Astrocyte of the cerebellum (primary cell): Measurements from ENCODE around the gene GPR33.
A peak's percentile ranks its signal among the peaks of the same experiment; 100 is the strongest.
"Not testable (repeated sequence)": the region's sequence is repeated elsewhere in the genome, so short reads cannot be mapped to it uniquely, and the experiment has no call there.

Source experiments
- DNase-seq: peaks from one replicate; pipeline ENCODE4 v3.0.0-alpha.2; 2011; ENCODE audit warnings: low read depth
- H3K4me3 ChIP-seq: 2 replicates; pipeline ENCODE4 v1.5.1; 2011; ENCODE audit warnings: mild to moderate bottlenecking, low read depth, low read length, moderate library complexity
- in situ Hi-C: cut with HindIII; loops from 2 replicates; pipeline ENCODE4 v1.10.0; 2017; ENCODE audit warnings: low sequenced_read_pairs
- TF ChIP-seq, protein P1 (sequence below): IDR thresholded peaks from 2 replicates; pipeline ENCODE4 v1.5.1; 2012; ENCODE audit warnings: low read length, low read depth, moderate library complexity, mild to moderate bottlenecking; ENCODE audit errors: missing control alignments

GPR33 gene

DNA sequence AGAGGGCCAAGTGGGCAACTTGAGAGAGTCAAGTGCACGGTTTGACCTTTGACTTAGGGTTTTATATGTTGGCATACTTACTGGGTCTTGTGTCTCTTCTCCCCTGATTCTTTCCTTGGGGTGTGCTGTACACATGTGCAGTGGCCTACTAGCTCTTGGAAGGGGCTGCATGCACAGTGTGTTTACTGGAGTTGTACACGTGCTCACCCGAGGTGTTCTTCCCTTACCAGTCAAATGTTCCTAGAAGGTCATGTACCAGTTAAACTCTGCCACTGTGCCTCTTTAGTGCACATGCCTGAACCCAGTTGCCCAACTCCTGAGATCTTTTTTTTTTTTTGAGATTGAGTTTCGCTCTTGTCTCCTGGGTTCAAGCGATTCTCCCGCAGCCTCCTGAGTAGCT is 21.3 kb downstream of the GPR33 start:
- TF ChIP-seq, protein P1, sequence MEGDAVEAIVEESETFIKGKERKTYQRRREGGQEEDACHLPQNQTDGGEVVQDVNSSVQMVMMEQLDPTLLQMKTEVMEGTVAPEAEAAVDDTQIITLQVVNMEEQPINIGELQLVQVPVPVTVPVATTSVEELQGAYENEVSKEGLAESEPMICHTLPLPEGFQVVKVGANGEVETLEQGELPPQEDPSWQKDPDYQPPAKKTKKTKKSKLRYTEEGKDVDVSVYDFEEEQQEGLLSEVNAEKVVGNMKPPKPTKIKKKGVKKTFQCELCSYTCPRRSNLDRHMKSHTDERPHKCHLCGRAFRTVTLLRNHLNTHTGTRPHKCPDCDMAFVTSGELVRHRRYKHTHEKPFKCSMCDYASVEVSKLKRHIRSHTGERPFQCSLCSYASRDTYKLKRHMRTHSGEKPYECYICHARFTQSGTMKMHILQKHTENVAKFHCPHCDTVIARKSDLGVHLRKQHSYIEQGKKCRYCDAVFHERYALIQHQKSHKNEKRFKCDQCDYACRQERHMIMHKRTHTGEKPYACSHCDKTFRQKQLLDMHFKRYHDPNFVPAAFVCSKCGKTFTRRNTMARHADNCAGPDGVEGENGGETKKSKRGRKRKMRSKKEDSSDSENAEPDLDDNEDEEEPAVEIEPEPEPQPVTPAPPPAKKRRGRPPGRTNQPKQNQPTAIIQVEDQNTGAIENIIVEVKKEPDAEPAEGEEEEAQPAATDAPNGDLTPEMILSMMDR: no peak
- no peak for DNase-seq
- in situ Hi-C loops: no loop called here
- no peak overlapping the region for H3K4me3 ChIP-seq

DNA sequence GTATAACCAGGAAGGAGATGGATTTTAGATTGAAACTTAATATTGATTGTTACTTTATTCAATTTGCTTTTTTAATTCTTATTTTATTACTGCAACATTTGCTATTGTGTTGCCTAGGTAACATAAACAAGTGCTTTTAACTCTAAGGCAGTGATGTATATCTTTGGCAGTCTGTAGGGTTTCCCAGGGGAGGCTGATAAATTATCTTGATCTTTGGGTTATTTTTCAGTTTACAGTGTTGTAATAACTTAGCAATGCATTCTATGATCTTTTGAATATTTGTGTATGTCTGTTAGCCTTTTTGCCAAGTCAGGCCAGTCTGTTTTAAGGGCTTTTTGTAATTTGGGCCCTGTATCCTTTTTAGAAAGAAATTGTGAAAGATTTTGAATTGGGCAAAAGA is 22.7 kb downstream of the GPR33 start:
- H3K4me3 ChIP-seq: no peak overlapping the region
- no peak for DNase-seq
- in situ Hi-C loops: no loop called here
- TF ChIP-seq, protein P1: no peak

DNA sequence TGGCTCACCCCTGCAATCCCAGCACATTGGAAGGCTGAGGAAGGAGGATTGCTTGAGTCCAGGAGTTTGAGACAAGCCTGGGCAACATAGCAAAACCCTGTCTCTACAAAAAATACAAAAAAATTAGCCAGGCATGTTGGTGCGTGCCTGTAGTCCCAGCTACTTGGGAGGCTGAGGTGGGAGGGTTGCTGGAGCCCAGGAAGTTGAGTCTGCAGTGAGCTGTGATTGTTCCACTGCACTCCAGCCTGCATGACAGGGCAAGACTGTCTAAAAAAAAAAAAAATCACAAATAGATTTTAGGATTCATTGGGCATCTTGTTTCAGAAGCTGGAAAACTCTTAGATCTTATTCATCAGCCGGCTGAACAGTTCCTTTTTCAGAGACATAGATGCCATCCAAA is 25.4 kb downstream of the GPR33 start:
- not testable (repeated sequence) for DNase-seq

DNA sequence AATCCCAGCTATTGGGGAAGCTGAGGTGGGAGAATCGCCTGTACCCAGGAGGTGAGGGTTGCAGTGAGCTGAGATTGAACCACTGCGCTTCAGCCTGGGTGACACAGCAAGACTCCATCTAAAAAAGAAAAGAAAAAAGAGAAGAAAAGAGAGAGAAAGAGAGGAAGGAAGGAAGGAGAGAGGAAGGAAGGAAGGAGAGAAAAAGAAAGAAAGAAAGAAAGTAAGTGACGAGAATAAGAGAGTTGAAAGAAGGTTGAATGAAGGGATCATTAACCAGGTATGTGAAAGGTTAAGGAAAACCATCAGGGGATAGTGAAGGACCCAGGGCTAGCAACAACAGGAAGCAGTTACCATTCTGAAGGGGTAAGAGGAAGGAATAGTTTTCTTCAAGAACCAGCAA is 26.3 kb downstream of the GPR33 start:
- DNase-seq: no peak
- in situ Hi-C loops: no loop called here
- H3K4me3 ChIP-seq: no peak overlapping the region
- TF ChIP-seq, protein P1: no peak

More for the DNA sequence above, 25.4 kb downstream of the GPR33 start:
- H3K4me3 ChIP-seq, in situ Hi-C loops: not testable (repeated sequence)

DNA sequence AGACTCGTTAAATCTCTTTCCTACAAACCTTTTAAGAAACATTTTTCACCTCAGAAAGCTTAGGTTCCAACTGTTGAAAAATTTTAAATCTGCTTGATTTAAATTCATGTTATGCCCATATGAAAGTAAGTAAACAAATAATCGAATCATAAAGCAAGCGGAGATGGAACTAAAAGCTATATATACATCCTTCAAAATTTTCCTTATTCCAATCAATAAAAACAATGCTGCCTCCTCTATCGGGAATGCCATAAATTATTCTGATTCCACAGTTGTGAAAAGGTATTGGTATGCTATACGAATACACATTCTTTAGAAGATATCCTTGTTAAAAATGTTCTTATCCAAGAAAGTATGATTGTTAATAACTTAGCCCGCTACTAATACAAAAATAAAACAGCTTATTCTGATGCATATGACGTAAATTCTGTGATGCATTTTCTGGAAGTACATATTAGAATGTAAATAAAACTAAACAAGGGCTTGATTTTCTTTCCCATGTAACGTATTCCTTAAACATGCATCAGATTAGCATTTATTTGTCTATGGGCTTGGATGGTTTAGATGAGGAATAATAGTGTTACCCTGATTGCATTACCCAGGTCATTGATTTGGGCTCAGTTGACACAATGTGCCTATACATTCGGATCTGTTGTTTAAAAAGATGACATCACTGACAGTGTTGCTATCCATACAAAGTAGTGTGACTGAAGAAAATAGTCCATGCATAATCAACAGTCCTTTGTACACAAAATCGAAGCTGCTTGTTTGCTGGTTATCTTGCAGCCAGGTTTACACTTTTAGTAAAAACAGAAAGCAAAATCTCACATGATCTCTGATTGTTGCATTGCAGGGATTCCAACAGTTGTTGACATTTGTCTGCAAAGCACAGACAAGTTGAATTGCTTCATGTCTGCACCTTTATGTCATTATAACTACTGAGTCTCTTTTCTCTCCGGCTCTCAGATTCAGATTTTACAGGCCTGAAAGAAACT is 29.9 kb downstream of the GPR33 start:
- H3K4me3 ChIP-seq: peak overlapping the region; percentile 71
- TF ChIP-seq, protein P1: no peak
- DNase-seq: no peak
- in situ Hi-C loops: no loop called here

DNA sequence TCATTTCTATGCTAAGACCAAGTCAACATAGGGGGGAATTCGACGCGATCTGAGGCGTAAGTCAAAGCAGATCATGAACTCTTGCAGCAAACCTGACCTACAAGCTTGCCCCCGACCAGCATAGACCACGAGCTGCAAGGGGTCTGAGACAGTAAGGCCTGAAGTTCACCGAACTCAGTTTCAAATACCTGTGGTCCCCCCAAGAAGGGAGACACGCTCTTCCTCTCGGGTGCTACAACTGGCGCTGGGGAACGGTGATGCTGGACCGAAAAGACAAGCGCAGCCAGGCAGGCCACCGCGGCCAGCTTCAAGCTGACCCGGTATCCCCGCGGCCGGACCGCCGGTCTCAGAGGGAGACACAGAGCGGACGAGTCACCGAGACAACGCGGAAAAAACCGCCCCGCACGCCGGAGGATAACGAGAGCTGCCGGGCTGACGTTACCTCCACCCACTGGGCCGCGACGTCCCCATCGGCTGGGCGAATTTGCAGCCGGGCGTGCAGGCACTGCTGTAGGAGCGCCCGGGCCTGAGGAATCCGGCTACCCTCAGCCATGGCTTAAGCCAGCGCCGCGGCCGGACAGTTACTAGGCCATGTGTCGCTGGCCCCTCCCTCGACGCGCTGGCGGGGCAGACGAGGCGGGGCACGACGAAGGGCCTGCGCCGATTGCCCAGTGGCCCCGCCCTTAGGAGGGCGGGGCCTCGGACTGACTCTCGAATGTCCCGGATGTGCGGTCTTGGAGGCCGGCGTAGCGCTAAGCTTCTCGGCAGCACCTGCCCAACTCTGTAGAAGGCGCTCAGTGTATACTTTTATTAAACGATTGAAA is 30.8 kb downstream of the GPR33 start, which contains the start of gene DTD2:
Gene DTD2 (minus strand): TSS at position 666 of the 824 bp plus-strand sequence. CDS start 113 bp downstream, at position 553.
- in situ Hi-C loops: no loop called here
- H3K4me3 ChIP-seq: peak within 1 kb of the TSS; percentile 71
- peak; percentile 82 for DNase-seq
- TF ChIP-seq, protein P1: no peak
